Fibroblast of villous mesenchyme (primary cell): Measurements from ENCODE around the gene ABHD13. TPM values are rescaled to one million over a fixed set of nuclear protein-coding genes. Genes with fewer than 3 reads are reported as not detected.
"Not testable (repeated sequence)": the region's sequence is repeated elsewhere in the genome, so short reads cannot be mapped to it uniquely, and the experiment has no call there.

Source experiments
- DNase-seq: peaks from one replicate; pipeline ENCODE4 v3.0.0-alpha.2; 2010; ENCODE audit warnings: low read depth
- H3K4me3 ChIP-seq: 2 replicates; pipeline ENCODE4 v1.5.1; 2011; ENCODE audit warnings: low read depth, mild to moderate bottlenecking, low read length
- total RNA-seq: library from RNA; depleted of rRNA; stranded (reverse); fragments of >200 nt; gene quantifications from 2 replicates; pipeline ENCODE4 v1.2.3, GENCODE V29; 2012
- TF ChIP-seq, protein P1 (sequence below): IDR thresholded peaks from 2 replicates; pipeline ENCODE4 v1.5.1; 2012; ENCODE audit warnings: low read depth, mild to moderate bottlenecking, low read length; ENCODE audit not compliant: insufficient read depth

ABHD13 gene
- total RNA-seq, 1 donor, result 10.8 TPM

DNA sequence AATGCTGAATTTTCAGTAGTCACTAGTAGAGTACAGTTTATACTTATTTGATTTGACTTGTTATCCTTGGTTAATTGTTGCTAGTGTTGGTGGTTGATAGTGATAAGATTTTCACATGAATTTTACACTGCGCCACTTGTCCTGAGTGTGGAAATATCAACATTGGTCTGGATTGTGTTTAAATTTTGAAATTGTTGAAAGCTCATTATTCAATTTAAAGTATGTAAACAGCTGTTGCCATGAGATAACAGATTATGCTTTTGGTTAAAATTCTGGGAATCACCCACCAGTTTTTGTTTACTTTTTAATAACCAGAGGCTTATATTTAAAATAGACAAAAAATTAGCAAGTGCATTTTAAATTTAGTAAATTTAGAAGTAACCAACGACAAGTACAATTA lies 39.1 kb downstream of the ABHD13 start:
- no peak for DNase-seq
- TF ChIP-seq, protein P1, sequence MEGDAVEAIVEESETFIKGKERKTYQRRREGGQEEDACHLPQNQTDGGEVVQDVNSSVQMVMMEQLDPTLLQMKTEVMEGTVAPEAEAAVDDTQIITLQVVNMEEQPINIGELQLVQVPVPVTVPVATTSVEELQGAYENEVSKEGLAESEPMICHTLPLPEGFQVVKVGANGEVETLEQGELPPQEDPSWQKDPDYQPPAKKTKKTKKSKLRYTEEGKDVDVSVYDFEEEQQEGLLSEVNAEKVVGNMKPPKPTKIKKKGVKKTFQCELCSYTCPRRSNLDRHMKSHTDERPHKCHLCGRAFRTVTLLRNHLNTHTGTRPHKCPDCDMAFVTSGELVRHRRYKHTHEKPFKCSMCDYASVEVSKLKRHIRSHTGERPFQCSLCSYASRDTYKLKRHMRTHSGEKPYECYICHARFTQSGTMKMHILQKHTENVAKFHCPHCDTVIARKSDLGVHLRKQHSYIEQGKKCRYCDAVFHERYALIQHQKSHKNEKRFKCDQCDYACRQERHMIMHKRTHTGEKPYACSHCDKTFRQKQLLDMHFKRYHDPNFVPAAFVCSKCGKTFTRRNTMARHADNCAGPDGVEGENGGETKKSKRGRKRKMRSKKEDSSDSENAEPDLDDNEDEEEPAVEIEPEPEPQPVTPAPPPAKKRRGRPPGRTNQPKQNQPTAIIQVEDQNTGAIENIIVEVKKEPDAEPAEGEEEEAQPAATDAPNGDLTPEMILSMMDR, result no peak
- no peak overlapping the region for H3K4me3 ChIP-seq

DNA sequence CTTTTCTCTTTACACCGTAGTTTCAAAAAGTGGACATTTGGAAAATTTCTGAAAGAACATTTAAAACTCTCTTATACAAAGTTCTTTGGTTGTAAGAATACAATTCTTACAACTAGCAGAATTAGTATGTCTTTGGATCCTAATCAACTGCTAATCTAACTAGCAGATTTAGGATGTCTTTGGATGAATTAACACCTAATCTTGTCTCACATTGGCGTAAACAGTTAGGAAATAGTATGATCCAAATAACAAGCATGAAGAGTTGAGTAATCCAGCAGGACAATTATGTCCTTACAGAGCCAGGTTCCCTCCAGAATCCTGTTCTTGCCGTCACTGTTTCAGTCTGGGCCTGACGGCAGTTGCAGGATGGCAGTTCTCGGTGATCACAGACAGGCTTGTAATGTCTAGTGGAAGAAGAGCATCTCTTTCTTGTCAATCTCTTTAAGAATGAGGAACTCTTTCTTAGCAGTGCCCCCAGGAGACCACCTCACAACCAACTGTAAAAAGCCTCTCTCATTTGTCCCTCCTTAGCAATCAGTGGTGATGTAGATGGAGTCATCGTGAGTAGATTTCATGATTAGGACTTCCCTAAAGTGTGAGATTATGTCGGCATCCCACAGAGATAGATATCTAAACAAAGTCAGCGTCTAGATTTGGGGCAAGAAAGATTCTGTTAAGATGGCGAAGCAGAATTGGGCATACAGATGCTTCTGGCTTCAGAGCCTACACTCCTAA lies 45.6 kb downstream of the ABHD13 start:
- TF ChIP-seq, protein P1, result no peak
- H3K4me3 ChIP-seq, result no peak overlapping the region
- DNase-seq, result no peak

DNA sequence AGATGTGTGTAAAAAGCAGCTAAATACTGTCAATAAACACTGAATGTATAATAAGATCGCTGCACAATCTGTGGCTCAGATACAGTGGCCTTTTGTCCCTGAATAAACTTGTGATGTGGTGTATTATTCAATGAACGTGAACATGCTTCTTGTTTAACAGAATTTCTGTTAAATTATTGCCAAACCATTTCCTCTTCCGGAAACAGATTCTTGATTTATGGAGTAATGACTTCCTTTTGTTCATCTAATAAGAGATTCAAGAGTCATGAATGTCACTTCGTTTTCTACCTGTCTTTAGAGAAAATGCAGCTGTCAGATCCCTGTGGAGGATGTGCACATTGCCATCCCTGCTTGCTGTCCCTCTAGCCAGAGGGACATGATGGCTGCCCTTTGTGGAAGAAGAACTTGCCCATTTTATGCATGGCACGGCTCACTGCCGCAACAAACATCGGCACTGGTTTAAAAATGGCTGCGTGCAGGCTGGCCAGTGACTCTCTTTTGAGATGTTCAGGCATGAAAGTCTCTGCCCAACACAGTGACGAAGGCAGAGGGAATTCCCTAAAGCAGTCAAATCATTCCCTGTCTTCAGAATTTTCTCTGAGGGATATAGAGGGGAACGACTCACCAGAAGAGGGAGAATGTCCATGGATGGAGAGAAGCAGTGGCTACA lies 48.3 kb downstream of the ABHD13 start:
- TF ChIP-seq, protein P1, result no peak

DNA sequence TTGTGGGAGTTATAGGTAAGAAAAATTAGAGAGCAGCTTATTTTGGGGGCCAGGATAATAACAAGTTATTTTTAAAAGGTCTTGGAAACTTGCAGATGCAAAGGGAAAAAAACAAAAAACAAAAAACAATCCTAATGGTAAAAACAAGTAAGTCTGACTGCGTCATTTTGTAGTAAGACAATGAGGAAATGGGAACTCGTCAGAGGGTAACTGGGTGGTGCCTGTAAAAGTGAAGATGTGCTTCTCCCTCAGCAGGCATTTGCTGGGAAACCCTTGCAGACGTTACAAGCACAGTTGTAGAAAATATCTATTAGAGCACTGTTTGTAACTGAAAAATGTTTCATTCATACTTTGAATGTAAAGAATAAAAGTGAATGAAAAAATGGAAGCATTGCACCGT lies 49.2 kb downstream of the ABHD13 start:
- TF ChIP-seq, protein P1, result no peak

More for the DNA sequence above, 48.3 kb downstream of the ABHD13 start:
- no peak overlapping the region for H3K4me3 ChIP-seq
- no peak for DNase-seq

GRCh38 chr13:108267855-108268254 lies 49.7 kb downstream of the ABHD13 start:
- DNase-seq, H3K4me3 ChIP-seq: not testable (repeated sequence)

More for the DNA sequence above, 49.2 kb downstream of the ABHD13 start:
- H3K4me3 ChIP-seq, result no peak overlapping the region
- DNase-seq, result no peak

- no peak for DNase-seq
- no peak overlapping the region for H3K4me3 ChIP-seq
- TF ChIP-seq, protein P1, result no peak
These were observed 50.4 kb downstream of the ABHD13 start for GRCh38 chr13:108268466-108269112.
